ENCODE data around the gene KSR1.

The KSR1 gene

GRCh38 chr17:27590864-27591263 lies 134.6 kb downstream of the KSR1 start:
- no peak for DNase-seq (ENCODE audit: low spot score)

GRCh38 chr17:27591986-27592385 lies 135.7 kb downstream of the KSR1 start:
- no peak for DNase-seq (ENCODE audit: low spot score)

- no peak for DNase-seq (ENCODE audit: low spot score)
These were observed 137.1 kb downstream of the KSR1 start for GRCh38 chr17:27593232-27593856.

- DNase-seq (ENCODE audit: low spot score): no peak
These were observed 137.6 kb downstream of the KSR1 start for GRCh38 chr17:27593857-27594255.

- DNase-seq (ENCODE audit: low spot score): no peak
These were observed 139.0 kb downstream of the KSR1 start for GRCh38 chr17:27595208-27595607.

GRCh38 chr17:27596096-27596495 lies 139.8 kb downstream of the KSR1 start:
- no peak for DNase-seq (ENCODE audit: low spot score)

GRCh38 chr17:27596566-27597187 lies 140.4 kb downstream of the KSR1 start:
- DNase-seq (ENCODE audit: low spot score): no peak

- no peak for DNase-seq (ENCODE audit: low spot score)
These were observed 140.9 kb downstream of the KSR1 start for GRCh38 chr17:27597188-27597580.

GRCh38 chr17:27597783-27598320 lies 141.6 kb downstream of the KSR1 start:
- no peak for DNase-seq (ENCODE audit: low spot score)

GRCh38 chr17:27598337-27599050 lies 142.2 kb downstream of the KSR1 start:
- DNase-seq (ENCODE audit: low spot score): no peak

- no peak for DNase-seq (ENCODE audit: low spot score)
These were observed 144.2 kb downstream of the KSR1 start for GRCh38 chr17:27600471-27600870.

GRCh38 chr17:27601069-27601974 lies 145.1 kb downstream of the KSR1 start:
- peak; percentile 81 for DNase-seq (ENCODE audit: low spot score)

- no peak for DNase-seq (ENCODE audit: low spot score)
These were observed 145.7 kb downstream of the KSR1 start for GRCh38 chr17:27601975-27602302.

- DNase-seq (ENCODE audit: low spot score): peak; percentile 71
These were observed 146.6 kb downstream of the KSR1 start for GRCh38 chr17:27602721-27603420.

GRCh38 chr17:27603421-27603770 lies 147.1 kb downstream of the KSR1 start:
- no peak for DNase-seq (ENCODE audit: low spot score)

GRCh38 chr17:27603880-27604794 lies 147.9 kb downstream of the KSR1 start:
- no peak for DNase-seq (ENCODE audit: low spot score)

GRCh38 chr17:27605409-27605808 lies 149.2 kb downstream of the KSR1 start:
- no peak for DNase-seq (ENCODE audit: low spot score)

- DNase-seq (ENCODE audit: low spot score): no peak
These were observed 151.4 kb downstream of the KSR1 start for GRCh38 chr17:27607521-27608091.

- no peak for DNase-seq (ENCODE audit: low spot score)
These were observed 152.3 kb downstream of the KSR1 start for GRCh38 chr17:27608328-27609230.

Measured in activated CD4-positive, alpha-beta T cell treated with anti-CD3 and anti-CD28 coated beads, Interleukin-2, Interleukin-4, amounts not matched to agents 100 ng/mL and 50 ng/mL, durations not matched to agents 16 hours and 8 hours (primary cell).